Endometrium (tissue), 2 donors: ENCODE measurements around the gene AFG3L2.

Source experiments
- FAIRE-seq: peaks from 2 replicates; lab custom pipeline; 2012; peaks lifted over from hg19 to GRCh38; lab: Jason Lieb, UNC
- donor health status: control.
- donor health status: control.

AFG3L2 gene

DNA sequence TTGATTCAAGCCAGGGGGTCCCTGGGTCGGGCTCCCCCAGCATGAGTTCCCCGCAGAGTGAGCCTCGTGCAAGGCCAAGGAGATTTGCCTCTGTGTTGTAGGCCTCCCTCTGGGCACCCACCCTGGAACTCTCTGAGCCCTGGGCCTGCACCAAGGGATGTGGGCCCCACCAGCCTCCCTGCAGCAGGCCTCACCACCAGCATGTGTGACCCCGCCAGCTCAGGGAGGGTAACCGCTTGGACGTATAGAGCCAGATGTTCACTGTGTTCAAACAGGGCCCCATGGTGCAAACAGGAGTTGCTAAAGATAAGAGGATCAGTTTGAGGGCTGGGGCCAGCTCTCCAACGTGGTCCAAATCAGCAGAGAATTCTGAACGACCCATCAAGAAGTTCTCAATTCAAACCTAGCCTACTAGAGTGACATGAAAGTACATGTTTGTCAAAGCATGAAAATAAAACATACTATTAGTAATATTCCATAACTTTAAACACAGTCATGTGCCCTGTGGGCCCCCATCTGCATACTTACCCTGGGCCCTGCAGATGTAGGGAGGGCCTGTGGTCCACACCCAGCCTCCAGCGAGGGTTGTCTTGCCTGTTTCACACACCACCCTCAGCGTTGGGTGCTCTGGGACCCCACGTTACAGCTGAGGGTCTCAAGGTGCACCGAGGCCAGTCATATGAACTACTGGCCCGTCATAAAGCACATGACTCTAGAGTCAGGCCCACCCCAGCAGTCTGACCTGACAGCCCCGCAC is 74.5 kb downstream of the AFG3L2 start:
- no peak for FAIRE-seq

DNA sequence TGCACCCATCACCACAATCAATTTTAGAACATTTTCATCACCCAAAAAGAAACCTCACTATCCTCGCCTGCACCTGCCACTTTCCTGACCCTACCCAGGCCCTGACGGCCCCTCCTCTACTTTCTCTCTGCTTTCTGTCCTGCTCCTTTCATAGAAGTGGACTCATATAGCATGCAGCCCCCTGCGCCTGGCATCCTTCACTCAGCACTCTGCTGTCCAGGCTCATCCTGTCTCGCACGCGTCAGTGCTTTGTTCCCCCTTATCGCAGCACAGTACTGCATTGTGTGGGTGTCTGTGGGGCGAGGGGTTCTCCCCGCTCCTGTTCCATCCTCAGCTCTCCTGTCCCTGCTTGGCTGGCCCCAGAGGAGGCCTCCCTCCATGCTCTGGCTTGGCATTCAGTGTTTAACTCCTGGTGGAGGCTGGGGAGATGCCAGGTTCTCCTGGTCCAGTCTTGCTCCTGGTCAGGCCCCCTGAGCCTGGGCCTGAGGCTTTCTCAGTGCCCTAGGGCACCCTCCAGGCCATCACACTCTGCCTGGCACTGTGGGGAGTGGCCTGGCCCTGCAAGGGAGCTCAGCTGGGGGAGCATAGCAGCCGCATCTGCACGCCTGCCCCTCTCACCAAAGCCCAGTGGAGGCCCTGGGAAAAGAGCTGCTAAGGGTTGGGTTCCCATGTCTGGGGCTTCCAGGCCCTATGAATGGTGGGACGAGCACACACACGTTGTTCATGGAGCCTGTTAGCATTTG is 75.6 kb downstream of the AFG3L2 start:
- no peak for FAIRE-seq

DNA sequence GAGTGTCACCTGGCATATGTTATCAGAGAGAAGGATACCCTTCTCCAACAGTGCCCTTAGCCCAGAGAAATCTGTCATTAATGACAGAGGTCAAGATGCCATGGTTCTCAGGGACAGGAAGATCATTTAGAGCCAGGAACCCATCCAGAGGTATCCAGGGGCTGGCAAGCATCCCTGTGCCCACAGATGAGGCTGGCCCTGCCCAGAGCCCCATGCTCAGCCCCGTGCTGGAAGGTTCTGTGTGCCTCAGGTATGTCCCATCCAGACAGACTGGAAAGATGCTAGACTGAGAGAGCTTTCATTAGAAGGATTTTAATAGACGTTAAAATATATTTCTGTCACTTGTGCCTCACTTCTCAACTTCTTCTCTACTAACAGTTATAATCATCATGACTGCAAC is 77.2 kb downstream of the AFG3L2 start:
- FAIRE-seq: no peak

DNA sequence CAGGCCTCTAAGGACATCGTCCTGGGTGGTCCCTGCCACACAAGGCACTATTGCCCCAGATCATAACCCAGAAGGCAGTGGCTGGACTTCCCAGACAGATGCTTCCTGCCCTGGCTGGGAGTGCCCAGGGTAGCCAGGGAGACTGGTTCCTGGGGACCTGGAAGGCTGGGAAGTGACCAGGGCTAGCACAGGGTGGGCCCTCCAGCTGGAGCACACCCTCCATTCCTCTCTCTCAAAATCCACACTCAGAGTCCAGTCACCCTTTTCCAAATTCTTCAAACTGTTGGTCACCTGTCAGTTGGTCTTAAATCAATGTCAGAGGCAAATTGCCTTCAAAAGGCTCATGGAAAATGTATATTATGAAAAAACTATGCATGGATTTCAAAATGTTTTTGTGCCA is 80.6 kb downstream of the AFG3L2 start:
- no peak for FAIRE-seq

DNA sequence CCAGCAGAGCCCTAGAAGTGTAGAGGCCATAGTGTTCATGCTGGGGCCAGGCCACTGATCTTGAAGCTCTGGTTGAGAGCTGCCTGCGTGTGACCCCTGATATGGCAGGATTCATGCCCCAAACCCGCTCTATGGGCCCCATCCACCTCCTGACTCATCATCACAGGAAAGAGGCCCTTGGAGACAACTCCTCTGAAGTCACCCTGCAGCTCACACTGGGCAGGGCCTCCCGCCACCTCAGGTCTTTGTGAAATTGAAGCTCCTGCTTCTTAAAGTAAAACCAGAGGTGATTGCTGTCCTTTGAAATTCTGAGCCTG is 81.0 kb downstream of the AFG3L2 start:
- FAIRE-seq: no peak

DNA sequence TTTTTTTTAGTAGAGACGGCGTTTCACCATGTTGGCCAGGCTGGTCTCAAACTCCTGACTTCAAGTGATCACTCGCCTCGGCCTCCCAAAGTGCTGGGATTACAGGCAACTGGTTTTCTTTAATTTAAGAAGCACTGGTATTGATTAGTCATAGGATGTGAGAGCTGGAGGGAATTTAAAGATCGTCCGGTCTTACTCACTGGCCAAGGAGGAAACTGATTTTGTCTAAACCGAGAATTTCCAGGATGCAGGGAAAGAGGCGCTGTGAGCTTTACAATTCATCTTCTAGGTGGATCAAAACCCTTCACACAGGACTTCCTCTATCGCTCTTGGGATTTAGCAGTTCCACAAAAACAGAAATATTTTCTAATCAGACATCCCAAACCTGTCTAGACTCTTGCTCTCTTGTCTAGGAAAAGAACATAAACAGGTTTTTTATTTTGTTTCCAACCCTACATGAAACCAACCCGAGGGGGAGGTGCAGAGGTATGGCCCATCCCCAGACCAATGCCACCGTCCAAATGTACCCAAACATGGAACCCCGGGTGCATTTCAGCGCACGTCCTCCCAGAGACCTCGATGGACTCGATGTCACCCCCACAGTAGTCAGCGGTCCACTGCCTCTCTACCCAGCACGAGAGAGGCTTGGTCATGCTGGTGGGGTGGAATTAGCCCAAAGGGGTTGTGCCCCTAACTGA is 81.5 kb downstream of the AFG3L2 start:
- no peak for FAIRE-seq

DNA sequence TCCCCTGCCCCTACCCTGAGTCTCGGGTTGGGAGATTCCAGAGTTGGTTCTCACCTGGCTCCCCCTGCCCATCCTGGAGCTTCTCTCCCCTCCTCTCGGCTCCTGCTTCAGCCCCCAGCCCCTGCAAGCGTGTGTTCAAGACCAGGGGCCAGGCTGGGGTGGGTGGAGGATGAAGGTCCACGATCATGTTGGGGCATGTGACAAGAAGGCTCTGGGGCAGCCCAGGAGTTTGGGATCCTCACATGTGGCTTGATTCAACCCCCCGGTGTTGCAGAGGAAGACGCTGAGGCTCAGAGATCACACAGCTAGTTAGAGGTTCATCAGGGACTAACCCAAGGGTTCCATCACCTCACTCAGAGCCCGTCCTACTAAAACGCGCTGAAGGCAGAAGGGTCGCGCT is 83.2 kb downstream of the AFG3L2 start:
- no peak for FAIRE-seq

DNA sequence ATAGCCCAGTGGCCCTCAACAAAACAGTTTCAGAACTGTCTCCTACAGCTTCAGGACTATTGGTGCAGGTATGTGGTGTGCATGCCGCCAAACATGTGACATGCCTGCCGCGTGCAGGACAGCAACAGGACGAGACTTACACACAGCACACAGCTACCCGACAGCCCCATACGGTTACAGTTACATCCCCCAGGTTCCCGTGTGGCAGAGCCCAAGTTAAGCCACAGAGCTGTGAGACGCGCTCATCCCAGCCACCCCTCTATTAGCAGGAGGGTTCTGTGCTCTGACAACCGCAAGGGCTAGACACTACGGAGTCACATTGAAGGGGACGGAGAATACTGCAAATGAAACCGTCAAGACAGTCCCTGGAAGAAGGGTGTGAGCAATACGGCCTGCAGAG is 85.3 kb downstream of the AFG3L2 start:
- no peak for FAIRE-seq

DNA sequence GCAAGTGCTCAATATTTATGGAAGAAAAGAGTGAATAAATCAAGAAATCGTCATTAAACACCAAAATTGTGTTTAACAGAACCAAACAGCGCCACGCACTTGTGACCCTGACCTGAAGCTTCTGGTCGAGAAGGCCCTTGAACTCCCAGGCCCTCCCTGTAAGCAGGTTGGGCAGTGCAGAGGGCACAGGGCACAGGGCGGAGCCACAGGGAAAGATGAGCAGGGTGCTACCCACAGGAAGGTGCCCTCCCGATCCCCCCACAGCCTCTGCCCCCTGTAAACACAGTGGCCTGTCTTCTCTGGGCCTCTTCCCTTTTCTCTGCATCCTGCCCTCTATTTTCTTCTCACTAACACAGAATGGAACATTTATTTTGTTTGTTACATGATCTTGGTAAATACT is 85.9 kb downstream of the AFG3L2 start:
- FAIRE-seq: no peak

DNA sequence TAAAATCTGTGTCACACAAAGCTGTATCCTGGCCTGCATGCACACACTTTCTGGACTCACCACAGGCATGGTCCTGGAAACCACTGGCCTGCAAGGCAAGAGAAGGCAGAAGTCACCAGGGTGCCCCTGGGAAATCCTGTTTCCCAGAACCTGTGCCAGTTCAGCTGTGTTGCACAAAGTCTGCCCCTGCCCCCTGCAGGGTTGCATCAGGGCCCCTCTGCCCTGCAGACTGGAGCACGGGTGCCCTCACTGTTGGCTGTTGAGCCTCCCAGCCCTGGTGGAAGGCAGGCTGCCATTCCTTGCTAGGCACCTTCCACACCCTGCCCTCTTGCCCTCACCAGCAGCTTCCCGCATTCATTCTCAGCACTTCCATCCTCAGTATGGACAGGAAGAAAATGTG is 86.9 kb downstream of the AFG3L2 start:
- FAIRE-seq: no peak

DNA sequence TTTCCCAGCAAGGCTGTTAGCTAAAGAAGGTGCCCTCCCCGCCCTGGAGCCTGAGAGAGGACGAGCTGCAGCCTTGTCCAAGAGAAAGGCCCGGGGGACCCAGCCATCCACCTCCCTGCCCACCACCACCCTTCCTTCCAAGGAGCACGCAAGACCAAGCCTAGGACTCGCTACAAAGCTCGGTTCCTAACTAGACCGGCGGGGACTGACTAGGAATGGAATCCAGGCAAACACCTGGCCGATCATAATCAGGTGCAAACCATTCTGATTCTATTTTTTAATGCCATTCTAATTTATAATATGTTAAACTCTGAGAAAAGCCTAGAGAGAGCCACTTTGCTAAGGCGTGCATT is 88.6 kb downstream of the AFG3L2 start:
- no peak for FAIRE-seq

DNA sequence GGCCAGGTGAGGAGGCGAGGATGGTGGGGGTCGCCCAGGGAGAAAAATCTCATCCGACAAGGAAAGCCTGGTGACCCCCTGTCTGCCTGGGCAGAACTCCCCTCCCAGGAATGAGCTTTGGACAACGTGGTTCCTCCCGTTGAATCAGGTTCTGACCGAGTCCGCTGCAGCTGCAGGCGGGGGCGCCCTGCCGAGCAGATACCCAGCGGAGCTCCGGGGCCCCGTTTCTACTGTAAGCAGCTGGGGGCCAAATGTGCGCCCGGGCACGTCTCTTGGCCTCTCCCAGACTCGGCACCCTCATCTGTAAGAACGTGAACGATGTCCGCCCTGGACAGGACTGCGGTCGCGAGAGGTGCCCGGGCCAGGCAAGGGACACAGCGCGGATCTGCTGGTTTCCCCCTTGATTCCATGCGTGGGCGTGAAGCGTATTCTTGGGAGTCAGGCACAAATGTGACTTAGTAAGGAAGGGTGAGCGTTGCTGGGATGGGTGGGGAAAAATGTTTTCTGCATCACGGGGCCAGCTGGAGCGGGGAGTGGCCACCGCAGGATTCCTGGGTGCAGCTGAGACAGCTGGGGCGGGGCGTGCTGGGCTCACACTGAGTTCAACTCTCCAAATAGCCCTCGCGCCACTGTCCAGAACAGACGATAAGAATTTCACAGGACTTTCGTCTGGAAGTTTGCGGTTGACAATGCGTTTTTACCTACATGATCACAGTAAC is 89.2 kb downstream of the AFG3L2 start:
- FAIRE-seq: no peak

DNA sequence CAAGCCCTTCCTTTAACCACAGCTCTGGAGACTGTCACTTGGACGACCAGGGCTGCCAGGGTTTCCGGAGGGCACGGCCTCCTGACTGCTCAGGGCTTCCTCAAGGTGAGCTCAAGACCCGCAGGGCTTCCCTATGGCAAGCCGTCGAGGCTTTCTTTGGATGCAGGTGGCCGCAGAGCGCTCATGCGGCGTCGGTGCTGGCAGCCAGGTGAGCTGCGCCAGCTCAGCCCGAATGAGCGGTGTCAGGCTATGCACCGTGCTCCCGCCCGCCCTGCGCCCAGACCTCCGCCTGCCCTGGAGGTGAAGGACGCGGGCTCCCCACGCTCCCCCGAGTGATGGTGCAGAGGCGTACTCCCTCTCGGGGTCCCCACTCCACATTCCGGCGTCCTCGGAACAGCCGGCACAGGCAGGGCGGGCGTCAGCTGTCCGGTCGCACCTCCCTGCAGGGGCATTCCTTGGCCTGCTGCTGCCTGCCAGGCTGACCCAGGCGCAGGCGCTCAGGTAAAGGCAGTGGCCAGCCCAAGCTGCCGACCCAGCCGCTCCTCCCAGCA is 89.8 kb downstream of the AFG3L2 start:
- FAIRE-seq: no peak

DNA sequence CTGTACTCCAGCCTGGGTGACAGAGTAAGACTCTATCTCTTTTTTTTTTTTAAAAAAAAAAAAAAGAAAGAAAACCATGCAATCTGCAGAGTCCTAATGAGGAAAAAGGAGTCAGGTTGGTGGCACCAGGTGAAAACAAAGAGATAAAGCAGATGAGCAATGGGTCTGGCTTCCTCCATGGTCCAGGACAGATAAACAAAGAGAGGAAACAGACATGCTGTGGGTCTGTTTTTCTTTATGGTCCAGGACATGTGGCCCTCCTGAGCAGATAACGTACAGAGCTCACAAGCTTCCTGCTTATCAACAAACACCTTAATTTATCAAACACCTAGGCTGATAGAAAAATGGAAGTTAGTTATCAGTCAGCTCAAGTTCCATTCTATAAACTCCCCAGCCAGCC is 93.4 kb downstream of the AFG3L2 start:
- FAIRE-seq: no peak

DNA sequence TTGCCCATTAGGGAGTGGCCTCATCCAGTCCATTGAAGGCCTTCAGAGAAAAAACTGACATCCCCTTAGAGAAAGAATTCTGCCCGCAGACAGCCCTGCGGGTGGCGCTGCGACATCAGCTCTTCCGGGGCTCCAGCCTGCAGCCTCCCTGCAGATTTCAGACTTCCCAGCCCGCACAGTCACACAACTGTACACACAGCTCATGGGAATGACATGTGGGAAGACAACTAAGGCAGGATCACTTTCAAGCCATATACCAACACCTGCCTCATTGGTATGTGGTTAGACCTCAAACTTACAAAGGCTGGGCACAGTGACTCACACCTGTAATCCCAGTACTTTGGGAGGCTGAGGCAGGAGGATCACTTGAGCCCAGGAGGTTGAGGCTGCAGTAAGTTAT is 93.8 kb downstream of the AFG3L2 start:
- no peak for FAIRE-seq

DNA sequence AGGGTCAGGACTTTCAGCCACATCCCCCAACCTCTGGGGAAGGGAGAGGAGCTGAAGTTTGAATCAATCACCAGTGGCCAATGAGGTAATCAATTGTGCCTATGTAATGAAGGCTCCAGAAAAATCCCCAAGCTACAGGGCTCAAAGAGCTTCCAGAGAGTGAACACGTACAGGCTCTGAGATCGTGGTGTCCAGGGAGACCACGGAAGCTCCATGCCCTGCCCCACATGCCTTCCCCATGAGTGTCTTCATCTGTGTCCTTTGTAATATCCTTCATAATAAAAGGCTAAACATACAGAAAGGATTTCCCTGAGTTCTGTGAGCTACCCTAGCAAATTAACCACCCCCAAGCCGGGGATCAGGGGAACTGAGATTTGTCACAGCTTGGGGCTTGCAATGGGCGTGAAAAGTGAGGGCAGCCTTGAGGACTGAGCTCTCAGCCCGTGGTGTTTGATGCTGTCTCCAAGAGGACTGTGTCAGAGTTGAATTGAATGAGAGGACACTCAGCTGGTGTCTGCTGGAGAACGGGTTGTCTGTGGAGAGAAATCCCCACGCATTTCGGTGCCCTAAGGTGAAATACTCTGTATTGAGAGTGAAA is 94.5 kb downstream of the AFG3L2 start:
- no peak for FAIRE-seq

DNA sequence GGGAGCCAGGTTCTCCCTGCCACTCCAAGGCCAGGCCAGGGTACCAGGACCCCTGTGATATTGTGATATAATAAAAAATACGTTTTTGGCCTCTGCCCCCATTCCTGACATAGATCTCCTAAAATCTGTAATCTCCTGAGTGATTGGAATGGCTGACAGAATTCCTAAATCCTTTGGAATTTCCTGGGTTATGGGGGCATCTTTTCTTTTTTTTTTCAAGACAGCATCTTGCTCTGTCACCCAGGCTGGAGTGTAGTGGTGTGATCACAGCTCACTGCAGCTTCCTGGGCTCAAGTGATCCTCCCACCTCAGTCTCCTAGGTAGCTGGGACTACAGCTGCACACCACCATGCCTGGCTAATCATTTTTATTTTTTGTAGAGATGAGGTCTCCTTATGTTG is 95.2 kb downstream of the AFG3L2 start:
- no peak for FAIRE-seq

DNA sequence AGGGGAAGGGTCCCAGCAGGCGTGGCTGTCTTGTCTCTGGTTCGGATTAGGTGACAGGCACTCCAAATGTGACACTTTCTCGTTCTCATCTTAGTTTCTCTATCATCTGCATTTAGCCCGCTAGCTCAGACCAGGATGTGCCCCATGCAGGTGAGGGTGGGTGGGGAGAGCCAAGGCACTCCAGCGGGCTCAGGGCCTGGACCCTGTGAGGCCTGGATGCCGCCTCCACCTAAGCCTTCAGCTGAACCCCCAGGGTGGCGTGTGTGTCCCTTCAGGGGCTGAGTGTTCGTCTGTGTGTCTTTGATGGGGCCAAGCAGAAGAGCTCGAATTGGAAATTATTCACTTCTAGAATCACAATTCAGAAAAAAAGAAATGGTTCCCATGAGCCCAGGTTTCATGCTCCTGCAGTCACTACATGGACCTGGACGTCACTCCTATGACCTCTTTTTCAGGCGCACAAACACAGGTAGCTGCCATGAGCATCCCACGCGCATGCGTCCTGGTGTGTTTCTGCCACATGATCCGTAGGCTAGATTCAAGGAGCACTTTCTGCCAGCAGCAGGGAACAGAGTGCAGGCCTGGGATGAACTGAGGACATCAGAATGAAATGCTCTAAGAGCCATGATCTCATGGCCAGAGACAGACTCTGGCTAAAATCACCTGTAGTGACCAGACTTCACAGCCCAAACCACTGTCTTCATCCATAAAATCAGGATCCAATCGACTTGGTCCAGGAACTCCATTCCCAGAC is 97.1 kb downstream of the AFG3L2 start:
- FAIRE-seq: no peak
